Measurements from ENCODE around the gene LRRC37B. TPM values are rescaled to one million over a fixed set of nuclear protein-coding genes. Genes with fewer than 3 reads are reported as not detected.
"Not testable (repeated sequence)": the region's sequence is repeated elsewhere in the genome, so short reads cannot be mapped to it uniquely, and the experiment has no call there.

LRRC37B gene
- total RNA-seq (2014; rRNA removed; shearing (Covaris generic)): 12.7 and 30.2 TPM in 2 replicates

GRCh38 chr17:32006957-32007462 lies at the start of gene LRRC37B:
Gene LRRC37B (plus strand): TSS chr17:32007383. CDS start chr17:32021393, 14,010 bp downstream.
- peak; percentile 86 for DNase-seq (ENCODE audit: low spot score)
- in situ Hi-C loops (cut with HindIII; ENCODE audit: low sequenced_read_pairs): no loop called here

GRCh38 chr17:31964131-31964530 lies 43.1 kb upstream of the LRRC37B start:
- in situ Hi-C loops (cut with HindIII; ENCODE audit: low sequenced_read_pairs); DNase-seq (ENCODE audit: low spot score): not testable (repeated sequence)

DNA sequence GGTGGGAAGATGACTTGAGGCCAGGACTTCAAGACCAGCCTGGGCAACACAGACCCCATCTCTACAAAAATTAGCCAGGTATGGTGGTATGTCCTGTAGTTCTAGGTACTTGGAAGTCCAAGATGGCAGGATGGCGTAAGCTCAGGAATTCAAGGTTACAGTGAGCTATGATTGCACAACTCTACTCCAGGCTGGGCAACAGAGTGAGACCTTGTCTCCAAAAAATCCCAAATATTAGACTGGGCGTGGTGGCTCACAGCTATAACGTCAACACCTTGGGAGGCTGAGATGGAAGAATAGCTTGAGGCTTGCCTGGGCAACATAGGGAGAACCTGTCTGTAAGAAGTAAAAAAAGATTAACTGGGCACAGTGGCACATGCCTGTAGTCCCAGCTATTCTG lies 39.5 kb upstream of the LRRC37B start:
- in situ Hi-C loops (cut with HindIII; ENCODE audit: low sequenced_read_pairs): no loop called here
- no peak for DNase-seq (ENCODE audit: low spot score)

GRCh38 chr17:31970416-31970815 lies 36.8 kb upstream of the LRRC37B start:
- DNase-seq (ENCODE audit: low spot score); in situ Hi-C loops (cut with HindIII; ENCODE audit: low sequenced_read_pairs): not testable (repeated sequence)

DNA sequence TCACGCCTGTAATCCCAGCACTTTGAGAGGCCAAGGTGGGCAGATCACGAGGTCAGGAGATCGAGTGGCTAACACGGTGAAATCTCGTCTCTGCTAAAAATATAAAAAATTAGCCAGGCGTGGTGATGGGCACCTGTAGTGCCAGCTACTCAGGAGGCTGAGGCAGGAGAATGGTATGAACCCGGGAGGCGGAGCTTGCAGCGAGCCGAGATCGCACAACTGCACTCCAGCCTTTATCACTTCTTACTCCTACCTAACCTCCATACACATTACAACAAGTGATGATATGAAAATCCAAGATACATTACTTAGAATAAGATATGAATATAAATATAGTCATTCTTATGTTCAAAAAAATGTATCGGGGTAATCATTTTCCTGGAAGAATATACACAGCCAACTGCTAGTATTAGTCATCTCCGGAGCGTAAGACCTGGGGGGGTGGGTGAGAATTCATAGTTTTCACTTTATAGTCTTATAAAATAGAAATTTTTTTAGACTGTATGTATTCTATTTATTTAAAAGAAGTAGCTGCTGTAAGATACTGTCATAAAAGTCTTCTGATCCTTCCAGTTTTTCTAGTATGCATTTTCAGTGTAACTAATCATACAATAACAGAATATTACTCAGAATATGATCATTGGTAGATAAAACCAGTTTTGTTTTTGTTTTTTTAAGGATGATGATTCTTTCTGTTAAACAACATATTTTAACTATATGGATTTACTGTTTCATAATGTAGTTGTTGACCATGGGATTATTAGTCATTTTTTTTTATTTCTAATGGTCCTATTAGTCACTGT lies 32.7 kb upstream of the LRRC37B start:
- in situ Hi-C loops (cut with HindIII; ENCODE audit: low sequenced_read_pairs); DNase-seq (ENCODE audit: low spot score): not testable (repeated sequence)

DNA sequence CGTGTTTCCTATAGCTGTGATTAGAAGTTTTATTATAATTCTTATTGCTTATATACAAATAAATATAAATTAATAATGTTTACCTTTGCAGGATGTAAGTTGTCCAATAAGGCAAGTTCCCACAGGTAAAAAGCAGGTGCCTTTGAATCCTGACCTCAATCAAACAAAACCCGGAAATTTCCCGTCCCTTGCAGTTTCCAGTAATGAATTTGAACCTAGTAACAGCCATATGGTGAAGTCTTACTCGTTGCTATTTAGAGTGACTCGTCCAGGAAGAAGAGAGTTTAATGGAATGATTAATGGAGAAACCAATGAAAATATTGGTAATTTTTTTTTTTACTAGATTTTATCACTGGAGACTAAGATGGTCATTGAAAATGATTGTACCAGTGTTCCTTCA lies 31.8 kb upstream of the LRRC37B start:
- in situ Hi-C loops (cut with HindIII; ENCODE audit: low sequenced_read_pairs); DNase-seq (ENCODE audit: low spot score): not testable (repeated sequence)

- DNase-seq (ENCODE audit: low spot score); in situ Hi-C loops (cut with HindIII; ENCODE audit: low sequenced_read_pairs): not testable (repeated sequence)
Measured at GRCh38 chr17:31991821-31992220, 15.4 kb upstream of the LRRC37B start.

DNA sequence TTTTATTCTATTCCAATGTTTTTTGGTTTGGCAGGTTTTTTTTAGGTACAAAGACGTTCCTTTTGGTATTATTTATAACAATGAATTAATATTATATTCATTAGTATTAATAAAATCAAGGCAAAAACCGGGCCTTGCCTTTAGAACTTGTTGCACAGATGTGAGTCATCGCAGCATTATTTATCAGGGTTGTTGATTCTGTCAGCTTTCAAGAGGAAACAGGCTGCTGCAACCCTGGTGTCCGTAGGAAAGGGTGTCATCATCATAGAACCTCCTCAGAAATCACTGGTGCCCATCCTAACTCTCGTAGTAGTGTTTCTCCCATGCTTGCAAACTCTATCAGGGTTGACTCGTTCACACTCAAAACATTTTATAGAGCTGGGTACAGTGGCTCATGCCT lies 10.2 kb upstream of the LRRC37B start:
- in situ Hi-C loops (cut with HindIII; ENCODE audit: low sequenced_read_pairs): no loop called here
- DNase-seq (ENCODE audit: low spot score): no peak

- DNase-seq (ENCODE audit: low spot score): peak; percentile 69
- in situ Hi-C loops (cut with HindIII; ENCODE audit: low sequenced_read_pairs): no loop called here
Measured at GRCh38 chr17:32007463-32008298, 498 bp downstream of the LRRC37B start.

- in situ Hi-C loops (cut with HindIII; ENCODE audit: low sequenced_read_pairs): no loop called here
- DNase-seq (ENCODE audit: low spot score): peak; percentile 36
Measured at GRCh38 chr17:32009262-32009542, 2.0 kb downstream of the LRRC37B start.

DNA sequence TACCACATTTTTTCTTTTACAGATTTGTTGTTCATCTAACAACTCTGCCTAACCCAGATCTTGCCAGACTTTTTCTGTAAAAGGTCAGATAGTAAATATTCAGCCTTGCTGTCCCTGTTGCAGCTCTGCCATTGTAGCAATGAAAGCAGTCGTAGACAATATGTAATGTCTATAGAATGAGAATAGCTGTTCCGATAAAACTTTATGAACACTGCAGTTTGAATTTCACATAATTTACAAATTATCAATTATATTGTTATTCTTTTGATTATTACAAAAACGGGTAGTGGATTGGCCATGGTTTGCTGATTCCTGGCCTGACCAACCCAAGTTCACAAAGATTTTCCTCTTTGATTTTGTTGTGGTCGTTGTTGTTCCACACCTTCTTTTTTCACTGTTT lies 2.9 kb downstream of the LRRC37B start:
- no peak for DNase-seq (ENCODE audit: low spot score)
- in situ Hi-C loops (cut with HindIII; ENCODE audit: low sequenced_read_pairs): no loop called here

GRCh38 chr17:32015245-32016013 lies 8.2 kb downstream of the LRRC37B start:
- DNase-seq (ENCODE audit: low spot score): no peak
- in situ Hi-C loops (cut with HindIII; ENCODE audit: low sequenced_read_pairs): no loop called here

DNA sequence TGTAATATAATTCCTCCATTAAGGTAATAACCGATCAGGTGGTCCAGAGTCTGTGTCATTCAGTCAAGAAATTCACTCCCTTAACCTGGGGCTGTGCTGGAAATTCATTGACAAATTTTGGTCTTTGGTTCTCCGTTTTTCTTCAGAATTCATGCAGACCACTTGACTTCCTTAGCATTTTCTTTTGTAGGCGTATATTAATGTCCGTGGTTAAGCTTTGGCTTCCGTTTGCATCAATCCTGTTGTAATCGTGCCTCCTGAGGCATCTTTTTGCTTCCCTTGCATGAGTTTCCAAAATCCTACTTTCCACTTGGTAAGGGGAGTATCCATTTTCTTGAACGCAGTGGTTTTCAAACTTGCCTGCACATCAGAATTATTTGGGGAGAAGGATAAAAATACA lies 9.0 kb downstream of the LRRC37B start:
- in situ Hi-C loops (cut with HindIII; ENCODE audit: low sequenced_read_pairs): no loop called here

GRCh38 chr17:32019228-32019627 lies 12.0 kb downstream of the LRRC37B start:
- DNase-seq (ENCODE audit: low spot score): no peak
- in situ Hi-C loops (cut with HindIII; ENCODE audit: low sequenced_read_pairs): no loop called here

More for the DNA sequence above, 9.0 kb downstream of the LRRC37B start:
- DNase-seq (ENCODE audit: low spot score): no peak

GRCh38 chr17:32020943-32021614 lies 13.9 kb downstream of the LRRC37B start:
- in situ Hi-C loops (cut with HindIII; ENCODE audit: low sequenced_read_pairs): no loop called here
- peak; percentile 26 for DNase-seq (ENCODE audit: low spot score)

DNA sequence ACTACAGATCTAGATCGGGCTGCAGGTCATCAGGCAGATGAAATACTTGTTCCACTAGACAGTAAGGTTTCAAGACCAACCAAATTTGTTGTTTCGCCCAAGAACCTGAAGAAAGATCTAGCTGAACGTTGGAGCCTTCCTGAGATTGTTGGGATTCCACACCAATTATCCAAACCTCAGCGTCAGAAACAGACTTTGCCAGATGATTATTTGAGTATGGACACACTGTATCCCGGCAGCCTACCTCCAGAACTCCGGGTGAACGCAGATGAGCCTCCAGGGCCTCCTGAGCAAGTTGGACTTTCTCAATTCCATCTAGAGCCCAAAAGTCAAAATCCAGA lies 14.4 kb downstream of the LRRC37B start:
- in situ Hi-C loops (cut with HindIII; ENCODE audit: low sequenced_read_pairs): no loop called here
- no peak for DNase-seq (ENCODE audit: low spot score)

DNA sequence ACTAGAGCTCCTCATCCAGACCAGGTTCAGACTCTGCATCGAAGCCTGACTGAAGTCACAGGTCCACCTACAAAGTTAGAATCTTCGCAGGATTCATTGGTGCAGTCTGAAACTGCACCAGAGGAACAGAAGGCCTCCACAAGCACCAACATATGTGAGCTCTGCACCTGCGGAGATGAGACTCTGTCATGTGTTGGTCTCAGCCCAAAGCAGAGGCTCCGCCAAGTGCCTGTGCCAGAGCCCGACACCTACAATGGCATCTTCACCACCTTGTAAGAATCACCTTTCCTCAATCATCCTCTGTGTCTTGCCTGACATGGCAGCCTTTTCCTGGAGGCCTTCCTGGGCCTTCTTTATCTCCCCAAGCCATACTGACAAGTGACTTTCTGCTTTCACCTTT lies 15.4 kb downstream of the LRRC37B start:
- in situ Hi-C loops (cut with HindIII; ENCODE audit: low sequenced_read_pairs): not testable (repeated sequence)

GRCh38 chr17:32027271-32027670 lies 20.1 kb downstream of the LRRC37B start:
- DNase-seq (ENCODE audit: low spot score); in situ Hi-C loops (cut with HindIII; ENCODE audit: low sequenced_read_pairs): not testable (repeated sequence)

More for the DNA sequence above, 15.4 kb downstream of the LRRC37B start:
- DNase-seq (ENCODE audit: low spot score): peak; percentile 71

GRCh38 chr17:32033223-32033622 lies 26.0 kb downstream of the LRRC37B start:
- in situ Hi-C loops (cut with HindIII; ENCODE audit: low sequenced_read_pairs): no loop called here
- DNase-seq (ENCODE audit: low spot score): no peak
